ENCODE measurements around the gene POLR3K.
"Not testable (repeated sequence)": the region's sequence is repeated elsewhere in the genome, so short reads cannot be mapped to it uniquely, and the experiment has no call there.

Gene POLR3K

GRCh38 chr16:33877-34647, 19.3 kb downstream of the POLR3K start:
- TF ChIP-seq, protein P1, sequence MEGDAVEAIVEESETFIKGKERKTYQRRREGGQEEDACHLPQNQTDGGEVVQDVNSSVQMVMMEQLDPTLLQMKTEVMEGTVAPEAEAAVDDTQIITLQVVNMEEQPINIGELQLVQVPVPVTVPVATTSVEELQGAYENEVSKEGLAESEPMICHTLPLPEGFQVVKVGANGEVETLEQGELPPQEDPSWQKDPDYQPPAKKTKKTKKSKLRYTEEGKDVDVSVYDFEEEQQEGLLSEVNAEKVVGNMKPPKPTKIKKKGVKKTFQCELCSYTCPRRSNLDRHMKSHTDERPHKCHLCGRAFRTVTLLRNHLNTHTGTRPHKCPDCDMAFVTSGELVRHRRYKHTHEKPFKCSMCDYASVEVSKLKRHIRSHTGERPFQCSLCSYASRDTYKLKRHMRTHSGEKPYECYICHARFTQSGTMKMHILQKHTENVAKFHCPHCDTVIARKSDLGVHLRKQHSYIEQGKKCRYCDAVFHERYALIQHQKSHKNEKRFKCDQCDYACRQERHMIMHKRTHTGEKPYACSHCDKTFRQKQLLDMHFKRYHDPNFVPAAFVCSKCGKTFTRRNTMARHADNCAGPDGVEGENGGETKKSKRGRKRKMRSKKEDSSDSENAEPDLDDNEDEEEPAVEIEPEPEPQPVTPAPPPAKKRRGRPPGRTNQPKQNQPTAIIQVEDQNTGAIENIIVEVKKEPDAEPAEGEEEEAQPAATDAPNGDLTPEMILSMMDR (IDR thresholded peaks at IDR 0.05; ENCODE audit: borderline replicate concordance, insufficient read depth, low read depth, low read length): no peak
- no peak overlapping the region for H3K4me3 ChIP-seq (ENCODE audit: low read depth, low read length)

- not testable (repeated sequence) for H3K4me3 ChIP-seq (ENCODE audit: low read depth, low read length)
Observed at GRCh38 chr16:33154-33876, 20.1 kb downstream of the POLR3K start.

DNA sequence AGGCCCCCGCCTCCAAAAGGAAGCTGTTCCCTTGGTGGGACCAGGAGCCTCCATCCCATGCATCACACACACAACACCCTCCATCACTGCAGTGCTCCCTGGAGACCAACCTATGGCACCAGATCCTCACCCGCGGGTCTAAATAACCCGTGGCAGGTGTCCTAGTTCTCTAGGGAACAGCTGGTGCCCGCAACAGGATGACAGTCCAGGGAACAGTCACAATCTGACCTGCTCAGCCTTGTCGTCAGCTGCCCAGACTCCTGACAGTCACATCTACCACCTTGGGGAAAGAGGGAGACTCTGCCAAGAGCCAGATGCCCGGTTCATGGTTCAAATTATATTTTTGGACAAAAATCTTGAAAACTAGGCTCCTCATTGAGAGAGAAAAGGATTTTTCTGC, 22.8 kb downstream of the POLR3K start:
- H3K4me3 ChIP-seq (ENCODE audit: low read depth, low read length): not testable (repeated sequence)

DNA sequence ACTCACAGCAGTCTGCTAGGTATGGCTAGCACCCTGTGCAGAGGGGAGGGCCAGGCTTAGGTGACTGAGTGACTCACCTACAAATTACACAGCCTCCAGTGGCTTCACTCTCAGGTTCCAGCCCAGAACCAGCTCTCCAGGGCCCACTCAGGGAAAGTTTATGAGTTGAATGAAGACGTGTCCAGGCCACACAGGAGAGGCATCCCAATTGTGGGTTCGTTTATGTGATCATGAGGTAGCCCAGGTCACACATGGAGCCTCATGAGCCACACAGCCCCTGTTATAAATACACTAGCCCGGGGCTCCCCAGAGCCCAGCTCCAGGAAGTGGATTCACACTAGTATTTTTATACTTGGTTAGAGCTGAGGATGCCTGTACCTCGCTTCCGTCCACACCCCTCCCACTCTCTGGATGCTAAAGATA, 27.5 kb downstream of the POLR3K start:
- H3K4me3 ChIP-seq (ENCODE audit: low read depth, low read length): not testable (repeated sequence)

GRCh38 chr16:24151-24550, 29.3 kb downstream of the POLR3K start:
- not testable (repeated sequence) for H3K4me3 ChIP-seq (ENCODE audit: low read depth, low read length)

- not testable (repeated sequence) for H3K4me3 ChIP-seq (ENCODE audit: low read depth, low read length)
Observed at GRCh38 chr16:20886-21285, 32.5 kb downstream of the POLR3K start.

DNA sequence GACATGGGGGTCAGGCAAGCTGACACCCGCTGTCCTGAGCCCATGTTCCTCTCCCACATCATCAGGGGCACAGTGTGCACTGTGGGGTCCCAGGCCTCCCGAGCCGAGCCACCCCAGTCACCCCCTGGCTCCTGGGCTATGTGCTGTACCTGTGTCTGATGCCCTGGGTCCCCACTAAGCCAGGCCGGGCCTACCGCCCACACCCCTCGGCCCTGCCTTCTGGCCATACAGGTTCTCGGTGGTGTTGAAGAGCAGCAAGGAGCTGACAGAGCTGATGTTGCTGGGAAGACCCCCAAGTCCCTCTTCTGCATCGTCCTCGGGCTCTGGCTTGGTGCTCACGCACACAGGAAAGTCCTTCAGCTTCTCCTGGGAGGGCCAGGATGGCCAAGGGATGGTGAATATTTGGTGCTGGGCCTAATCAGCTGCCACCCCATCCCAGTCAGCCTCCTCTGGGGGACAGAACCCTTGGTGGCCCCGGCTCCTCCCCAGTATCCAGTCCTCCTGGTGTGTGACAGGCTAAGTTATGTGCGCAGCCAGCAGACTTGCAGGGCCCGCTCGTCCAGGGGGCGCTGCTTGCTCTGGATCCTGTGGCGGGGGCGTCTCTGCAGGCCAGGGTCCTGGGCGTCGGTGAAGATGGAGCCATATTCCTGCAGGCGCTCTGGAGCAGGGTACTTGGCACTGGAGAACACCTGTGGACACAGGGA, 36.2 kb downstream of the POLR3K start:
- not testable (repeated sequence) for H3K4me3 ChIP-seq (ENCODE audit: low read depth, low read length)

DNA sequence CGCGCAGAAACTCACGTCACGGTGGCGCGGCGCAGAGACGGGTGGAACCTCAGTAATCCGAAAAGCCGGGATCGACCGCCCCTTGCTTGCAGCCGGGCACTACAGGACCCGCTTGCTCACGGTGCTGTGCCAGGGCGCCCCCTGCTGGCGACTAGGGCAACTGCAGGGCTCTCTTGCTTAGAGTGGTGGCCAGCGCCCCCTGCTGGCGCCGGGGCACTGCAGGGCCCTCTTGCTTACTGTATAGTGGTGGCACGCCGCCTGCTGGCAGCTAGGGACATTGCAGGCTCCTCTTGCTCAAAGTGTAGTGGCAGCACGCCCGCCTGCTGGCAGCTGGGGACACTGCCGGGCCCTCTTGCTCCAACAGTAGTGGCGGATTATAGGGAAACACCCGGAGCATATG, 42.6 kb downstream of the POLR3K start:
- not testable (repeated sequence) for H3K4me3 ChIP-seq (ENCODE audit: low read depth, low read length)
- TF ChIP-seq, protein P1 (IDR thresholded peaks at IDR 0.05; ENCODE audit: borderline replicate concordance, insufficient read depth, low read depth, low read length): peak; percentile 59

GRCh38 chr16:9903-10665, 43.3 kb downstream of the POLR3K start:
- TF ChIP-seq, protein P1 (IDR thresholded peaks at IDR 0.05; ENCODE audit: borderline replicate concordance, insufficient read depth, low read depth, low read length): no peak
- peak overlapping the region; percentile 43 for H3K4me3 ChIP-seq (ENCODE audit: low read depth, low read length)

All from GM12875 (cell line).